SK-N-SH treated with all-trans-retinoic acid at 6 μM for 48 hours (cell line): ENCODE data around the gene HNRNPA3.

ENCODE experiments used
- ARNTL ChIP-seq: fragments of 450-650 bp; formaldehyde crosslinking; IDR thresholded peaks from 2 replicates; pipeline ENCODE4 v1.5.0; 2020; ENCODE audit warnings: low read depth, mild to moderate bottlenecking, moderate library complexity, borderline replicate concordance
- CSRNP3 ChIP-seq: fragments of 250-450 bp; sonication (Bioruptor Pico); IDR thresholded peaks from 2 replicates; pipeline ENCODE4 v1.5.1; 2021; ENCODE audit warnings: mild to moderate bottlenecking, moderate library complexity
- GLIS3 ChIP-seq: fragments of 250-450 bp; sonication (Bioruptor Pico); IDR thresholded peaks from 2 replicates; pipeline ENCODE4 v1.5.0; 2020; ENCODE audit warnings: mild to moderate bottlenecking, moderate library complexity
- ISL1 ChIP-seq: fragments of 250-450 bp; sonication (Bioruptor Pico); IDR thresholded peaks from 2 replicates; pipeline ENCODE4 v2.1.2; 2022; ENCODE audit warnings: mild to moderate bottlenecking, moderate library complexity
- PATZ1 ChIP-seq: fragments of 250-450 bp; sonication (Bioruptor Pico); IDR thresholded peaks from 2 replicates; pipeline ENCODE4 v1.8.0; 2020; ENCODE audit warnings: mild to moderate bottlenecking, moderate library complexity, borderline replicate concordance
- POU6F1 ChIP-seq: fragments of 250-450 bp; sonication (Bioruptor Pico); IDR thresholded peaks from 2 replicates; pipeline ENCODE4 v1.8.0; 2021; ENCODE audit warnings: low read depth, mild to moderate bottlenecking, moderate library complexity, borderline replicate concordance
- RARB ChIP-seq: fragments of 250-450 bp; sonication (Bioruptor Pico); IDR thresholded peaks from 2 replicates; pipeline ENCODE4 v1.8.0; 2021; ENCODE audit warnings: mild to moderate bottlenecking, moderate library complexity
- SNAI2 ChIP-seq: fragments of 250-450 bp; sonication (Bioruptor Pico); IDR thresholded peaks from 2 replicates; pipeline ENCODE4 v1.5.0; 2020; ENCODE audit warnings: mild to moderate bottlenecking, moderate library complexity
- ZC3H10 ChIP-seq: fragments of 250-450 bp; sonication (Bioruptor Pico); IDR thresholded peaks from 2 replicates; pipeline ENCODE4 v1.5.1; 2021; ENCODE audit warnings: mild to moderate bottlenecking, moderate library complexity
- ZFP3 ChIP-seq: fragments of 250-450 bp; sonication (Bioruptor Pico); IDR thresholded peaks from 2 replicates; pipeline ENCODE4 v1.5.0; 2020; ENCODE audit warnings: mild to moderate bottlenecking, moderate library complexity
- ZFP30 ChIP-seq: fragments of 450-650 bp; formaldehyde crosslinking; IDR thresholded peaks from 2 replicates; pipeline ENCODE4 v1.5.0; 2022; ENCODE audit warnings: mild to moderate bottlenecking, moderate library complexity
- ZNF565 ChIP-seq: fragments of 450-650 bp; formaldehyde crosslinking; conservative IDR thresholded peaks from 2 replicates; pipeline ENCODE4 v1.5.0; 2020; ENCODE audit warnings: low read depth, mild to moderate bottlenecking, moderate library complexity
- ZNF70 ChIP-seq: fragments of 450-650 bp; formaldehyde crosslinking; IDR thresholded peaks from 2 replicates; pipeline ENCODE4 v1.5.0; 2020; ENCODE audit warnings: mild to moderate bottlenecking, moderate library complexity

GRCh38 chr2:177253704-177254103 lies 41.1 kb downstream of the HNRNPA3 start:
- TF ChIP-seq ARNTL (CRISPR knock-in tag) (no peak), ZFP3 (CRISPR knock-in tag) (no peak), ZC3H10 (no peak), GLIS3 (no peak), ZNF565 (CRISPR knock-in tag) (no peak), ISL1 (no peak), SNAI2 (no peak), PATZ1 (CRISPR knock-in tag) (no peak), ZNF70 (CRISPR knock-in tag) (no peak), POU6F1 (CRISPR knock-in tag) (no peak), RARB (CRISPR knock-in tag) (no peak), ZFP30 (no peak), CSRNP3 (CRISPR knock-in tag) (no peak)
